Measurements from ENCODE around the gene PAEP. TPM values are rescaled to one million over a fixed set of nuclear protein-coding genes. Genes with fewer than 3 reads are reported as not detected.

Gene PAEP
- polyA plus RNA-seq, 4 donors = not detected

DNA sequence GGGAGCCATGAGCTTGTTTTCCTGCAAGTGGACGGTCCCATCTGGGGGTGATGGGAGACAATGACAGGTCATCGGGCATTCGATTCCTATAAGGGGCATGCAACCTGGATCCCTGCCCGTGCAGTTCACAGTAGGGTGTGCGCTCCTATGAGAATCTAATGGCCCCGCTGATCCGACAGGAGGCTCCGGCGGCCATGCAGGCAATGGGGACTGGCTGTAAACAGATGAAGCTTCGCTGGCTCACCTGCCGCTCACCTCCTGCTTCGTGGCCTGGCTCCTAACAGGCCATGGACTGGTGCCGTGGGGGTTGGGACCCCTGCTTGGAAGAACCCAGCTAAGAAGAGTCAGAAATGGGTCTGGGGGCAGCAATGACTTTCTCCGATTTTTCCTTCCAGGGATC, 21.0 kb downstream of the PAEP start:
- no peaks in the 10 kb centered on the region for H3K9me3 ChIP-seq (ENCODE audit: control insufficient read depth in 2 of 2, insufficient read depth in 1 of 2, low read depth in 1 of 2, low read length in 1 of 2)
- no peaks in the 10 kb centered on the region for H3K27me3 ChIP-seq (ENCODE audit: control insufficient read depth in 3 of 3, insufficient read depth in 3 of 3, low read length in 3 of 3)
- DNase-seq = no peak
- no peaks in the 10 kb centered on the region for H3K36me3 ChIP-seq (ENCODE audit: control insufficient read depth in 3 of 3, insufficient read depth in 2 of 3, low read depth in 1 of 3, low read length in 3 of 3)
- no peak overlapping the region for H3K27ac ChIP-seq (ENCODE audit: low read depth in 1 of 3, low read length in 2 of 3)
- no peaks in the 10 kb centered on the region for H3K4me1 ChIP-seq (ENCODE audit: control insufficient read depth in 3 of 3, insufficient read depth in 2 of 3, low read depth in 1 of 3, low read length in 2 of 3)
- WGBS, 3 donors = 82 to 88% (median 88%) methylated on average over 14 of the region's 14 CpGs
- H3K4me3 ChIP-seq (ENCODE audit: low read depth in 1 of 3, low read length in 3 of 3) = no peak overlapping the region
- no peak for FAIRE-seq

DNA sequence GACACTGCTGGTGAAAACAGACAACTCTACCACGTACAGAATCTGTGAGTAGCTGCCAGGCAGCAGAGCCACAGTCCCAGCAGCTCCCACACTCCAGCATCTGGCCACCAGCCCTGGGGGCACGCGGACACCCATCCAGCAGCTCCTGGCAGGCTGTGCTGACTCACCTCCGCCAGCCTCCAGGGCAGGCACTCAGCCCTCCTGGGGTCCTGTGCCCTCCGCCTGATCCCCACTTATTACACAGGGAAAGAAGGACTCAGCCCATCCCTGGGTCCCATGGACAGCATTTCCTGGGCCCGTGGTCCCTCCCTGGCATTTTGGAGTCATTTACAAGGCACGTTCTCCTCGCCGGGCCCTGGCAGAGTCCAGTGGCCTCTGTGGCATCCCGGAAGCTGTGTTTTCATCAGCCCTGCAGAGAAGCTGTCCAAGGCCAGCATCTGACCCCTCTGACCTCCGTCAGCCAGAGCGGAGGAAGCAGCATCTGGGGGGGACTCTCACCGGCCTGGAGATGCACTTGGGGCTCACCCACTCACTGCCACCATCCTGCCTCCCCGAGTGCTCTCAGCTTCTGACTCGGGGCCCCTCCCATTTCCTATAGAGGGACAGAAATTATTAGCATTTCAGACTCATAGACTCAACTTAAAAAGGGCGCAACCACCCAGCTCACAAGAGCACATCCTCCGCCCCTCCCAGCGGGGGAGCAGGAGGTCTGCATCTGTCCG, 21.6 kb downstream of the PAEP start:
- no peak for DNase-seq
- Histone ChIP-seq H3K4me3 (ENCODE audit: low read depth in 1 of 3, low read length in 3 of 3) (no peak overlapping the region), H3K9me3 (ENCODE audit: control insufficient read depth in 2 of 2, insufficient read depth in 1 of 2, low read depth in 1 of 2, low read length in 1 of 2) (no peaks in the 10 kb centered on the region), H3K27me3 (ENCODE audit: control insufficient read depth in 3 of 3, insufficient read depth in 3 of 3, low read length in 3 of 3) (no peaks in the 10 kb centered on the region), H3K36me3 (ENCODE audit: control insufficient read depth in 3 of 3, insufficient read depth in 2 of 3, low read depth in 1 of 3, low read length in 3 of 3) (no peaks in the 10 kb centered on the region), H3K4me1 (ENCODE audit: control insufficient read depth in 3 of 3, insufficient read depth in 2 of 3, low read depth in 1 of 3, low read length in 2 of 3) (no peaks in the 10 kb centered on the region), H3K27ac (ENCODE audit: low read depth in 1 of 3, low read length in 2 of 3) (no peak overlapping the region)
- WGBS, 3 donors = 70 to 78% (median 74%) methylated on average over 18 to 19 of the region's 19 CpGs
- no peak for FAIRE-seq

DNA sequence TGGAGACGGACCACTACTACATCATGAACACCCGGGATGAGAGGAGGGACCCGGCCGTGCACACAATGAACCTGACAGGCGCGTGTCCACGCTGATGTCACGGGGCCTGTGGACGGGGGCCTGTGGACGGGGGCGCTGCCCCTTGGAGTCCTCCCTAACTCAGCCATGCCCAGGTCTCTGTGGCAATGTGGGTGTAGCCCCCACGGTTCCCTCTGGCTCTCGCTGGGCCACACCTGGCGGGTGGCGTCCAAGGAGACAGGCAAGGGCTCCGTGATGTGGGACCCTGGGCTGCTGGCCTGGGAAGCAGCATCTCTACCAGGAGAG, 22.1 kb downstream of the PAEP start:
- H3K4me3 ChIP-seq (ENCODE audit: low read depth in 1 of 3, low read length in 3 of 3) = no peak overlapping the region
- H3K27ac ChIP-seq (ENCODE audit: low read depth in 1 of 3, low read length in 2 of 3) = no peak overlapping the region
- no peaks in the 10 kb centered on the region for H3K36me3 ChIP-seq (ENCODE audit: control insufficient read depth in 3 of 3, insufficient read depth in 2 of 3, low read depth in 1 of 3, low read length in 3 of 3)
- no peaks in the 10 kb centered on the region for H3K27me3 ChIP-seq (ENCODE audit: control insufficient read depth in 3 of 3, insufficient read depth in 3 of 3, low read length in 3 of 3)
- WGBS, 3 donors = 84 to 89% (median 86%) methylated on average over 16 of the region's 16 CpGs
- H3K9me3 ChIP-seq (ENCODE audit: control insufficient read depth in 2 of 2, insufficient read depth in 1 of 2, low read depth in 1 of 2, low read length in 1 of 2) = no peaks in the 10 kb centered on the region
- DNase-seq (no peak), FAIRE-seq (no peak)
- H3K4me1 ChIP-seq (ENCODE audit: control insufficient read depth in 3 of 3, insufficient read depth in 2 of 3, low read depth in 1 of 3, low read length in 2 of 3) = no peaks in the 10 kb centered on the region

DNA sequence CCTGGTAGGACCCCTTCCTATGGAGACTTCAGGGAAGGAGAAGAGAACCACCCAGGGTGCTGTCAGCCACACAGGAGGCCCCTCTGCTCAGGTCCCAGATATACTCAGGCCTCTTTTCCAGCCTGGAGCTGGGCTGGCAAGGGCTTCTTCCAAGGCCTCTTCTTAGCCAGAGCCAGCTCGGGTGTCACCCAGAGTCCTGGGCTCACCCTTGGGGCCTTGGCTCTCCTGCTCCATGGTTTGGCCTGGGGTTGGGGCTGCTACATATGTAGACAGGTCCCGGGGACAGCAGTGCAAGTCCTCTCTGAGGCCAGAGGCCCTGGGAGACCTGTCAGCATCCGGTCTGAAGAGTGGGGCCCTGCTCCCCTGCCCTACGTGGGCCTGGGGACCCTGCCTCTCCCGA, 22.8 kb downstream of the PAEP start:
- Histone ChIP-seq H3K27me3 (ENCODE audit: control insufficient read depth in 3 of 3, insufficient read depth in 3 of 3, low read length in 3 of 3) (no peaks in the 10 kb centered on the region), H3K27ac (ENCODE audit: low read depth in 1 of 3, low read length in 2 of 3) (no peak overlapping the region), H3K36me3 (ENCODE audit: control insufficient read depth in 3 of 3, insufficient read depth in 2 of 3, low read depth in 1 of 3, low read length in 3 of 3) (no peaks in the 10 kb centered on the region), H3K9me3 (ENCODE audit: control insufficient read depth in 2 of 2, insufficient read depth in 1 of 2, low read depth in 1 of 2, low read length in 1 of 2) (no peaks in the 10 kb centered on the region), H3K4me1 (ENCODE audit: control insufficient read depth in 3 of 3, insufficient read depth in 2 of 3, low read depth in 1 of 3, low read length in 2 of 3) (no peaks in the 10 kb centered on the region), H3K4me3 (ENCODE audit: low read depth in 1 of 3, low read length in 3 of 3) (no peak overlapping the region)
- WGBS, 3 donors = 45 to 56% (median 47%) methylated on average over 5 of the region's 5 CpGs
- FAIRE-seq = no peak
- no peak for DNase-seq

DNA sequence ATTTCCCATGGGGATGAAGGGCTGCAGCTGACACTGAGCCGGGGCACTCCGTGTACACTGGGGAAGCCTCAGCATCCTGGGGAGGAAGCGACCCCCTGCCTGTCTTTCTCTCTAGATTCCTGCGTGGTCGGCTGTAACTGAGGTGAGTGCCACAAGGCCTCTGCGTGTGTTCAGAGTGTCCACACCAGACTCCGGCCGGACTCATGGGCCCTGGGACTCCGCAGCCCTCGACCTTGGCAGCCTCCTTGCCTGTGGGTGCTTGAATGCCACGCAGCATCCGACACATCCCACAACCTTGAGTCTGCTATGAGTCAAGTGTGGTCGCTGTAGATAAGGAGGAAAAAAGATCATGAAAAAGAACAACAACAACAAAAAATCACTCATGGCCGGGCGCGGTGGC, 23.4 kb downstream of the PAEP start:
- WGBS, 3 donors = 63 to 76% (median 68%) methylated on average over 16 of the region's 16 CpGs

DNA sequence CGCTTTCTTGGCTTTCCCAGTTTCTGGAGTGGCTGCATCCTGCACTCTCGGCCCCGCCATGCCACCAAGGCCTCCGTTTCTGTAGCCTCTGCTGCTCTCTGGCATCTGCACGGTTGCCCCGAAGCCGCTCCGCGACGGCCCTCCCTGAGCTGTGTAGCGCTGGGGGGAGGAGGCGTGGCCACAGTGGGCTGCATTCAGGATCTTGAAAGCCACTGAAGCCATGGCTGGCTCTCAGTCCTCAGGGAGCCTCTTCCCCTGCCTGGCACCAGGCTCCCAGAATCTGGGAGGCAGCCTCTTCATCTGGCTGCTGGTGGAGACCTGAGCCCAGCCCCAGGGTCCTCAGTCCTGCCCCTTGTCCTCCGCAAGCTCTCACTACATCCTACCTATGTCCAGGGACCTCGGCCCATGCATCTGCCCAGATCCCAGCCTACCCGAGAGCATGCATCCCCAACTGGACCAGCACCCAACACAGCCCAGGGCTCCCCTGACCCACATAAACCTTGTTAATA, 25.1 kb downstream of the PAEP start:
- H3K27me3 ChIP-seq (ENCODE audit: control insufficient read depth in 3 of 3, insufficient read depth in 3 of 3, low read length in 3 of 3) = no peaks in the 10 kb centered on the region
- no peaks in the 10 kb centered on the region for H3K36me3 ChIP-seq (ENCODE audit: control insufficient read depth in 3 of 3, insufficient read depth in 2 of 3, low read depth in 1 of 3, low read length in 3 of 3)
- no peak for FAIRE-seq
- no peak for DNase-seq
- 72 to 76% (median 73%) methylated on average over 14 to 15 of the region's 15 CpGs for WGBS, 3 donors
- no peaks in the 10 kb centered on the region for H3K4me1 ChIP-seq (ENCODE audit: control insufficient read depth in 3 of 3, insufficient read depth in 2 of 3, low read depth in 1 of 3, low read length in 2 of 3)
- no peaks in the 10 kb centered on the region for H3K9me3 ChIP-seq (ENCODE audit: control insufficient read depth in 2 of 2, insufficient read depth in 1 of 2, low read depth in 1 of 2, low read length in 1 of 2)
- no peak overlapping the region for H3K27ac ChIP-seq (ENCODE audit: low read depth in 1 of 3, low read length in 2 of 3)
- no peak overlapping the region for H3K4me3 ChIP-seq (ENCODE audit: low read depth in 1 of 3, low read length in 3 of 3)

More for the DNA sequence above, 23.4 kb downstream of the PAEP start:
- H3K27ac ChIP-seq (ENCODE audit: low read depth in 1 of 3, low read length in 2 of 3) = no peak overlapping the region
- no peaks in the 10 kb centered on the region for H3K9me3 ChIP-seq (ENCODE audit: control insufficient read depth in 2 of 2, insufficient read depth in 1 of 2, low read depth in 1 of 2, low read length in 1 of 2)
- no peak overlapping the region for H3K4me3 ChIP-seq (ENCODE audit: low read depth in 1 of 3, low read length in 3 of 3)
- no peaks in the 10 kb centered on the region for H3K36me3 ChIP-seq (ENCODE audit: control insufficient read depth in 3 of 3, insufficient read depth in 2 of 3, low read depth in 1 of 3, low read length in 3 of 3)
- no peaks in the 10 kb centered on the region for H3K4me1 ChIP-seq (ENCODE audit: control insufficient read depth in 3 of 3, insufficient read depth in 2 of 3, low read depth in 1 of 3, low read length in 2 of 3)
- FAIRE-seq = no peak
- no peaks in the 10 kb centered on the region for H3K27me3 ChIP-seq (ENCODE audit: control insufficient read depth in 3 of 3, insufficient read depth in 3 of 3, low read length in 3 of 3)
- no peak for DNase-seq

DNA sequence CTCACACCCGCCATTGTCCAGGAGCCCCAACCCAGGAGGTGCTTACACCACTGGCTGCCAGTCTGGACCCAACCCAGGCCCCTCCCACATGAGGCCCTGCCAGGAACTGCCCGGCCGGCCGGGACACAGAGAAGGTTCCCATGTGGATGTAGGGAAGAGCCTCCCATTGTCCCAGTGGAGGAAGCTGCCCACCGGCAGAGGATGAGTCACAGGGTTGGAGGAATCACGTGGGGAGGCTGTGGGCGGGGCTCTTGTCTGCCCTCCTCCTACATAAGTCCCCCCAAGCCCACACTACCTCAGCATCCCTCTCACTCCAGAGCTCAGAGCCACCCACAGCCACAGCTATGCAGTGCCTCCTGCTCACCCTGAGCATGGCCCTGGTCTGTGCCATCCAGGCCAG, 26.1 kb downstream of the PAEP start:
- 19% methylated on average over 7 of the region's 7 CpGs; no CpG with 5 or more reads in 2 of the 3 donors for WGBS, 3 donors
- no peaks in the 10 kb centered on the region for H3K9me3 ChIP-seq (ENCODE audit: control insufficient read depth in 2 of 2, insufficient read depth in 1 of 2, low read depth in 1 of 2, low read length in 1 of 2)
- H3K27me3 ChIP-seq (ENCODE audit: control insufficient read depth in 3 of 3, insufficient read depth in 3 of 3, low read length in 3 of 3) = no peaks in the 10 kb centered on the region
- FAIRE-seq (no peak), DNase-seq (no peak)
- H3K4me3 ChIP-seq (ENCODE audit: low read depth in 1 of 3, low read length in 3 of 3) = no peak overlapping the region
- H3K36me3 ChIP-seq (ENCODE audit: control insufficient read depth in 3 of 3, insufficient read depth in 2 of 3, low read depth in 1 of 3, low read length in 3 of 3) = no peaks in the 10 kb centered on the region
- no peak overlapping the region for H3K27ac ChIP-seq (ENCODE audit: low read depth in 1 of 3, low read length in 2 of 3)
- no peaks in the 10 kb centered on the region for H3K4me1 ChIP-seq (ENCODE audit: control insufficient read depth in 3 of 3, insufficient read depth in 2 of 3, low read depth in 1 of 3, low read length in 2 of 3)

DNA sequence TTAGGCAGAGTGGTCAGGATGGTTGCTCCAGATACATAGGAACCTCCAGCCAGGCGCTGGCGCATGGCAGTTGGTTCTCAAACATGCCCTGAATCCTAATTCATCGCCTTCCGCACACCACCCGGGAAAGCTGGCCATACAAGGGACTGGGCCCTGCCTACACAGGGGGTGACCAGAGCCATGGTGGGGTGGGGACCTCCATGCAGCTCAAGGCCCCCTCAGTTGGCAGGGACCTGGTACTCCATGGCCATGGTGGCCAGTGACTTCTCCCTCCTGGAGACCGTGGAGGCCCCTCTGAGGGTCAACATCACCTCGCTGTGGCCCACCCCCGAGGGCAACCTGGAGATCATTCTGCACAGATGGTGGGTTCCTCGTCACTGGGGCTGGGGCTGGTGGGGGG, 26.8 kb downstream of the PAEP start:
- Histone ChIP-seq H3K4me1 (ENCODE audit: control insufficient read depth in 3 of 3, insufficient read depth in 2 of 3, low read depth in 1 of 3, low read length in 2 of 3) (no peaks in the 10 kb centered on the region), H3K27ac (ENCODE audit: low read depth in 1 of 3, low read length in 2 of 3) (no peak overlapping the region), H3K4me3 (ENCODE audit: low read depth in 1 of 3, low read length in 3 of 3) (no peak overlapping the region), H3K36me3 (ENCODE audit: control insufficient read depth in 3 of 3, insufficient read depth in 2 of 3, low read depth in 1 of 3, low read length in 3 of 3) (no peaks in the 10 kb centered on the region), H3K9me3 (ENCODE audit: control insufficient read depth in 2 of 2, insufficient read depth in 1 of 2, low read depth in 1 of 2, low read length in 1 of 2) (no peaks in the 10 kb centered on the region), H3K27me3 (ENCODE audit: control insufficient read depth in 3 of 3, insufficient read depth in 3 of 3, low read length in 3 of 3) (no peaks in the 10 kb centered on the region)
- no peak for DNase-seq
- no peak for FAIRE-seq
- WGBS, 3 donors = 86 to 90% (median 89%) methylated on average over 7 to 9 of the region's 9 CpGs

All from small intestine (tissue), 7 donors.